NCI-H1436 (cell line): ENCODE results near the gene ATP10B.
"Not testable (repeated sequence)": the region's sequence is repeated elsewhere in the genome, so short reads cannot be mapped to it uniquely, and the experiment has no call there.

Experiments used
- DNase-seq: peaks from one replicate; lab custom pipeline; 2025; lab: John Stamatoyannopoulos, UW

Gene ATP10B

GRCh38 chr5:160852049-160852448 lies at the start of gene ATP10B:
TSS of gene ATP10B (minus strand) at chr5:160852211. CDS start at chr5:160688074, 164,137 bp downstream.
- no peak for DNase-seq

- no peak for DNase-seq
Observed at GRCh38 chr5:160901656-160902055, 49.6 kb upstream of the ATP10B start.

- DNase-seq: no peak
Observed at GRCh38 chr5:160899735-160900134, 47.7 kb upstream of the ATP10B start.

- DNase-seq: not testable (repeated sequence)
Observed at GRCh38 chr5:160893180-160893964, 41.4 kb upstream of the ATP10B start.

GRCh38 chr5:160887780-160888179 lies 35.8 kb upstream of the ATP10B start:
- DNase-seq: no peak

- not testable (repeated sequence) for DNase-seq
Observed at GRCh38 chr5:160873560-160874200, 21.7 kb upstream of the ATP10B start.

- no peak for DNase-seq
Observed at GRCh38 chr5:160869989-160870521, 18.0 kb upstream of the ATP10B start.

- no peak for DNase-seq
Observed at GRCh38 chr5:160867976-160868375, 16.0 kb upstream of the ATP10B start.

- DNase-seq: no peak
Observed at GRCh38 chr5:160851451-160851850, 560 bp downstream of the ATP10B start.

GRCh38 chr5:160850421-160850820 lies 1.6 kb downstream of the ATP10B start:
- DNase-seq: no peak

- DNase-seq: no peak
Observed at GRCh38 chr5:160847526-160848085, 4.4 kb downstream of the ATP10B start.

- DNase-seq: no peak
Observed at GRCh38 chr5:160846642-160847041, 5.4 kb downstream of the ATP10B start.

- DNase-seq: no peak
Observed at GRCh38 chr5:160844177-160844576, 7.8 kb downstream of the ATP10B start.

GRCh38 chr5:160843240-160843639 lies 8.8 kb downstream of the ATP10B start:
- DNase-seq: no peak

- DNase-seq: no peak
Observed at GRCh38 chr5:160837749-160838593, 14.0 kb downstream of the ATP10B start.

GRCh38 chr5:160837211-160837610 lies 14.8 kb downstream of the ATP10B start:
- DNase-seq: no peak

GRCh38 chr5:160835818-160836528 lies 16.0 kb downstream of the ATP10B start:
- DNase-seq: no peak

GRCh38 chr5:160835376-160835775 lies 16.6 kb downstream of the ATP10B start:
- DNase-seq: no peak

- no peak for DNase-seq
Observed at GRCh38 chr5:160833806-160834205, 18.2 kb downstream of the ATP10B start.

GRCh38 chr5:160831801-160832200 lies 20.2 kb downstream of the ATP10B start:
- no peak for DNase-seq

GRCh38 chr5:160824301-160825001 lies 27.6 kb downstream of the ATP10B start:
- DNase-seq: no peak
